T-cell (primary cell): ENCODE measurements around the gene C1orf210. TPM values are rescaled to one million over a fixed set of nuclear protein-coding genes. Genes with fewer than 3 reads are reported as not detected.
A peak's percentile ranks its signal among the peaks of the same experiment; 100 is the strongest.

Experiments used
- ATAC-seq, 4 experiments: fragments of 200-7000 bp in 3 of 4; fragments of 150-1000 bp in 1 of 4; cut with Tn5 transposase; replicated peaks in 1 of 4; 1 replicate in 3 of 4; 2 replicates in 1 of 4; pipeline ENCODE4 v1.10.0; 2021; ENCODE audit warnings: moderate library complexity in 3 of 4, mild to moderate bottlenecking in 2 of 4, moderate number of reproducible peaks in 1 of 4
- CTCF ChIA-PET, 2 donors: fragments of 300-600 bp; sonication (Branson Sonifier 250); formaldehyde crosslinking; loops; one replicate each; lab custom pipeline; 2022; ENCODE audit warnings: antibody characterized with exemption in 2 of 2; lab: Charles Lee
- POLR2A ChIA-PET, 2 donors: fragments of 300-600 bp; sonication (Branson Sonifier 250); formaldehyde crosslinking; loops; one replicate each; lab custom pipeline; 2022; ENCODE audit warnings: antibody characterized with exemption in 2 of 2; lab: Charles Lee
- DNase-seq, 35 experiments: peaks; one replicate each; pipeline versions ENCODE4 v3.0.0 to v3.0.0-alpha.2; 2013 to 2023
- H3K27ac ChIP-seq: one replicate; pipeline ENCODE4 v1.5.1; 2013; ENCODE audit warnings: low read length
- H3K27me3 ChIP-seq, 2 experiments: replicated peaks in 1 of 2; 1 replicate in 1 of 2; 2 replicates in 1 of 2; pipeline versions ENCODE4 v1.6.1 to v1.7.0; 2013; ENCODE audit warnings: low read length in 1 of 2, mixed read lengths in 1 of 2; ENCODE audit not compliant: control insufficient read depth in 2 of 2, insufficient read depth in 2 of 2; ENCODE audit errors: extremely low read depth in 1 of 2
- H3K36me3 ChIP-seq, 2 donors: 1 replicate in 1 of 2; 2 replicates in 1 of 2; pipeline versions ENCODE4 v1.6.1 to v1.7.0; 2013; ENCODE audit warnings: low read length in 1 of 2; ENCODE audit not compliant: control insufficient read depth in 2 of 2, insufficient read depth in 1 of 2; ENCODE audit errors: extremely low read depth in 1 of 2
- H3K4me1 ChIP-seq, 2 experiments: 1 replicate in 1 of 2; 2 replicates in 1 of 2; pipeline versions ENCODE4 v1.6.1 to v1.7.0; 2013; ENCODE audit warnings: low read length in 2 of 2, mixed read lengths in 1 of 2; ENCODE audit not compliant: insufficient read depth in 2 of 2, control insufficient read depth in 1 of 2; ENCODE audit errors: extremely low read depth in 1 of 2
- H3K4me3 ChIP-seq, 2 donors: 1 replicate in 1 of 2; 2 replicates in 1 of 2; pipeline versions ENCODE4 v1.5.1 to v1.7.0; 2013; ENCODE audit warnings: mild to moderate bottlenecking in 2 of 2, low read length in 1 of 2, moderate library complexity in 1 of 2; ENCODE audit not compliant: control insufficient read depth in 1 of 2; ENCODE audit errors: extremely low read depth in 1 of 2
- H3K9me3 ChIP-seq: 2 replicates; pipeline ENCODE4 v1.7.0; 2013
- H3K27ac Mint-ChIP-seq, 2 donors: one replicate each; pipeline ENCODE4 v1.8.0; 2020 to 2021; ENCODE audit warnings: mild to moderate bottlenecking in 2 of 2, mixed read lengths in 2 of 2
- H3K27me3 Mint-ChIP-seq, 2 donors: one replicate each; pipeline ENCODE4 v1.8.0; 2021 to 2022; ENCODE audit warnings: mixed read lengths in 2 of 2
- H3K36me3 Mint-ChIP-seq: one replicate; pipeline ENCODE4 v1.8.0; 2021; ENCODE audit warnings: mixed read lengths
- H3K4me1 Mint-ChIP-seq, 3 donors: one replicate each; pipeline ENCODE4 v1.8.0; 2020 to 2022; ENCODE audit warnings: mixed read lengths in 3 of 3, mild to moderate bottlenecking in 1 of 3
- H3K4me3 Mint-ChIP-seq, 3 donors: one replicate each; pipeline ENCODE4 v1.8.0; 2020 to 2022; ENCODE audit warnings: mild to moderate bottlenecking in 3 of 3, mixed read lengths in 3 of 3, moderate library complexity in 3 of 3
- H3K9me3 Mint-ChIP-seq, 3 donors: one replicate each; pipeline ENCODE4 v1.8.0; 2020 to 2022; ENCODE audit warnings: mixed read lengths in 3 of 3
- WGBS: methylation state at CpG from one replicate; pipeline ENCODE4 v1.1.5; 2013; ENCODE audit warnings: missing lambda C conversion rate; ENCODE audit not compliant: insufficient coverage; 5-methylcytosine and 5-hydroxymethylcytosine counted together
- total RNA-seq, 35 experiments: library from RNA in 6 of 35; stranded (reverse) in 6 of 35; fragments of 120-200 nt in 1 of 35; gene quantifications; one replicate each; pipeline versions ENCODE4 v1.2.1 to v1.2.4 and lab custom pipeline; 2013 to 2026

C1orf210 gene
- total RNA-seq, 5 donors from 2014 or later (not counting 1 experiment from before 2014, with no cell fraction given) = 0.16 to 0.32 TPM; not detected in 3

GRCh38 chr1:43246466-43247213, 38.7 kb downstream of the C1orf210 start:
- peaks cover 0 to 2% (median 0%) of the 10 kb centered on the region in 3 donors for H3K9me3 Mint-ChIP-seq
- H3K27me3 Mint-ChIP-seq = peaks cover 7 to 16% of the 10 kb centered on the region in 2 donors
- DNase-seq = no peak
- Histone ChIP-seq H3K4me3 (no peak overlapping the region), H3K27ac (no peak overlapping the region), H3K27me3 (peaks cover 0 to 8% of the 10 kb centered on the region in 2 experiments), H3K4me1 (no peaks in the 10 kb centered on the region), H3K36me3 (no peaks in the 10 kb centered on the region), H3K9me3 (no peaks in the 10 kb centered on the region)
- no peak overlapping the region for H3K4me3 Mint-ChIP-seq
- ChIA-PET CTCF (no interaction called here), POLR2A (no interaction called here)
- H3K4me1 Mint-ChIP-seq = no peaks in the 10 kb centered on the region
- ATAC-seq = no peak
- no peak overlapping the region for H3K27ac Mint-ChIP-seq
- no peaks in the 10 kb centered on the region for H3K36me3 Mint-ChIP-seq
- no CpG with 5 or more reads among the region's 4 CpGs for WGBS

- no peak overlapping the region for H3K27ac ChIP-seq
- ATAC-seq (no peak), DNase-seq (no peak)
- H3K4me1 ChIP-seq = no peaks in the 10 kb centered on the region
- ChIA-PET CTCF (interaction anchor here in 1 of 2 donors (1.0 to 1.5 kb wide), 2 partner anchors 16 to 25 kb away, joined by 3 to 4 read pairs; no protein-coding TSS in a partner anchor), POLR2A (no interaction called here)
- H3K27ac Mint-ChIP-seq = no peak overlapping the region
- no peak overlapping the region for H3K4me3 Mint-ChIP-seq
- H3K4me1 Mint-ChIP-seq = peaks cover 0 to 4% (median 0%) of the 10 kb centered on the region in 3 donors
- no peaks in the 10 kb centered on the region for H3K36me3 ChIP-seq
- no peaks in the 10 kb centered on the region for H3K36me3 Mint-ChIP-seq
- peaks cover 7% of the 10 kb centered on the region in 2 donors for H3K27me3 Mint-ChIP-seq
- 81% methylated on average over 3 of the region's 6 CpGs for WGBS
- H3K9me3 ChIP-seq = no peaks in the 10 kb centered on the region
- H3K27me3 ChIP-seq = peaks cover 0 to 7% of the 10 kb centered on the region in 2 experiments
- peaks cover 0 to 3% (median 2%) of the 10 kb centered on the region in 3 donors for H3K9me3 Mint-ChIP-seq
- H3K4me3 ChIP-seq = no peak overlapping the region
These were observed 42.1 kb downstream of the C1orf210 start for GRCh38 chr1:43243299-43243698.

DNA sequence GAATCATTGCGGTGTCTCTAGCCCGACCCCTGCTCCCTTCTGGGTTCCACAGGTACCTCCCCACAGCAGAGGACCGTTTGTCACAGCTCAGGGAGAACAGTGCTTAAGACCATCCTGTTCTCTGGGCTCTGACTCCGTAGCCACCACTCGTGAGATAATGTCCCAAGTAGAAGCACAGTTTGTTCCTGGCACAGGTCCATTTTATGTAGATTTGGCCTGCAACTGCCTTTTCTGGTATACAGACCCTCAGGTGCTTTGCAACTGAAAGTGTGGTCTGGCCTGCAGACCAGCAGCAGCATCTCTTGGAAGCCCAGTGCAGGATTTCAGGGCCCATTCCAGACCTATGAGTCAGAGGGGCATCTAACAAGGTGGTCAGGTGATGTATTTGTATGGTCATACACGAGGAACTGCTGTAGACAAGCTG, 44.0 kb downstream of the C1orf210 start:
- no peaks in the 10 kb centered on the region for H3K9me3 ChIP-seq
- ChIA-PET CTCF (no interaction called here), POLR2A (no interaction called here)
- Mint-ChIP-seq H3K27ac (no peak overlapping the region), H3K4me3 (no peak overlapping the region), H3K36me3 (no peaks in the 10 kb centered on the region), H3K9me3 (peaks cover 0 to 3% (median 0%) of the 10 kb centered on the region in 3 donors), H3K4me1 (peaks cover 0 to 4% (median 0%) of the 10 kb centered on the region in 3 donors), H3K27me3 (peaks cover 7 to 9% of the 10 kb centered on the region in 2 donors)
- no peak for DNase-seq
- H3K27me3 ChIP-seq = peaks cover 0 to 9% of the 10 kb centered on the region in 2 experiments
- H3K27ac ChIP-seq = no peak overlapping the region
- H3K4me3 ChIP-seq = no peak overlapping the region
- no peak for ATAC-seq
- WGBS = 64% methylated on average over 6 of the region's 6 CpGs
- no peaks in the 10 kb centered on the region for H3K36me3 ChIP-seq
- H3K4me1 ChIP-seq = no peaks in the 10 kb centered on the region

- WGBS = 17% methylated on average over 1 of the region's 3 CpGs
- Mint-ChIP-seq H3K27me3 (peaks cover 3 to 11% of the 10 kb centered on the region in 2 donors), H3K4me1 (peaks cover 0 to 4% (median 0%) of the 10 kb centered on the region in 3 donors), H3K36me3 (no peaks in the 10 kb centered on the region), H3K4me3 (no peak overlapping the region), H3K27ac (peak overlapping the region in 1 of 2 donors; percentile 7), H3K9me3 (peaks cover 0 to 3% (median 0%) of the 10 kb centered on the region in 3 donors)
- ChIA-PET CTCF (interaction anchor here in 1 of 2 donors (1.4 kb wide), 1 partner anchor 175 kb away, joined by 3 read pairs; no protein-coding TSS in a partner anchor), POLR2A (no interaction called here)
- no peak for ATAC-seq
- peaks cover 0 to 10% of the 10 kb centered on the region in 2 experiments for H3K27me3 ChIP-seq
- no peaks in the 10 kb centered on the region for H3K9me3 ChIP-seq
- no peaks in the 10 kb centered on the region for H3K36me3 ChIP-seq
- H3K27ac ChIP-seq = no peak overlapping the region
- no peak overlapping the region for H3K4me3 ChIP-seq
- no peak for DNase-seq
- no peaks in the 10 kb centered on the region for H3K4me1 ChIP-seq
These were observed 45.9 kb downstream of the C1orf210 start for GRCh38 chr1:43239484-43239883.

DNA sequence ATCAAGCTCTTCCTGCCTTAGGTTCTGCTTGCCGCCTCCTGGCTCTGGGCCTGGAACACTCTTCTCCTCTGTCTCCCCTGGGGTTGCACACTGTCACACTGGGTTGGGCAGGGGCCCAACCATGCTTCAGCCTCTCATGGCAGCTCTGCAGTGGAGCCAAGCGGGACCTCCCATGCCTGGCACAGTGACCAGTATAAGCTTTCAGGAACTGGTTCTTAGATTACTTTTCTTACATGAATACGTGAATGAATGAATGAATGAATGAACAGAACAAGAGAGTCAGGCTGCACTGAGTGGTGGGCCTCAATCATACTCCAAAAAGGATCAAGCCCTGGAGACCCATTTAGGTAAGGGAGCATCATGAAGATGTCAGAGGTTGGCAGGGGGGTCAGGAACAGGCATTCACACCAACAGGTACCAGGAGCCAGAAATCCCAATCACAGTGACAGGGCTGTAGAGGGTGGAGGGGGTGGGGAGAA, 46.4 kb downstream of the C1orf210 start:
- Mint-ChIP-seq H3K9me3 (peaks cover 0 to 3% (median 0%) of the 10 kb centered on the region in 3 donors), H3K27me3 (peaks cover 3 to 11% of the 10 kb centered on the region in 2 donors), H3K4me3 (no peak overlapping the region), H3K36me3 (no peaks in the 10 kb centered on the region), H3K27ac (no peak overlapping the region), H3K4me1 (peaks cover 0 to 4% (median 0%) of the 10 kb centered on the region in 3 donors)
- Histone ChIP-seq H3K4me3 (no peak overlapping the region), H3K27ac (no peak overlapping the region), H3K4me1 (no peaks in the 10 kb centered on the region), H3K27me3 (peaks cover 0 to 13% of the 10 kb centered on the region in 2 experiments), H3K36me3 (no peaks in the 10 kb centered on the region), H3K9me3 (no peaks in the 10 kb centered on the region)
- POLR2A ChIA-PET = no interaction called here
- DNase-seq (no peak), ATAC-seq (no peak)
- CTCF ChIA-PET = interaction anchor here in 1 of 2 donors (1.4 kb wide), 1 partner anchor 175 kb away, joined by 3 read pairs; no protein-coding TSS in a partner anchor
- WGBS = 87% methylated on average over 2 of the region's 3 CpGs

DNA sequence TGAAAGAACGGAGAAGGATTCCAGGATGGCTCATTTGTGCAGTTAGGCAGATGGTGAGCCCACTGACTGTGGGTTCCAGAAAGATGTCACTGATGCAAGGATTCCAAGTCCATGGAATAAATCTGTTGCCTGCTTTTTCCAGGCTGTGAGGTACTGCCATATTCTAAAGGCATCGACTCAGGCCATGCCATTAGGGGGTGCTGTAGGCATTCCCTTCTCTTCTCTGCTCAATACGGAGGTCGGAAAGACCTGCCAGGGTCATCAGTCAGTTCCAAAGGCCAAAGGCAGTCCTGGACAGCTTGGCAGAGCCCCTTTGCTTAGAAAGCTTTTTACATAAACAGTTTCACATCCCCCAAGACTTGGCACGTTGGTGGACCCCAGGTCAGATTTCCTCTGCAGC, 47.3 kb downstream of the C1orf210 start:
- H3K9me3 Mint-ChIP-seq = peaks cover 0 to 3% (median 0%) of the 10 kb centered on the region in 3 donors
- no peak overlapping the region for H3K27ac Mint-ChIP-seq
- DNase-seq (peak in 8 of 35 experiments; percentile 3 to 38 (median 14)), ATAC-seq (no peak)
- Histone ChIP-seq H3K9me3 (no peaks in the 10 kb centered on the region), H3K27ac (no peak overlapping the region), H3K4me3 (no peak overlapping the region), H3K4me1 (no peaks in the 10 kb centered on the region), H3K27me3 (peaks cover 0 to 13% of the 10 kb centered on the region in 2 experiments), H3K36me3 (no peaks in the 10 kb centered on the region)
- CTCF ChIA-PET = interaction anchor here (0.6 to 1.0 kb wide), 2 partner anchors 177 to 197 kb away, joined by 3 to 4 read pairs; no protein-coding TSS in a partner anchor
- peaks cover 0 to 4% (median 0%) of the 10 kb centered on the region in 3 donors for H3K4me1 Mint-ChIP-seq
- 28% methylated on average over 2 of the region's 5 CpGs for WGBS
- H3K36me3 Mint-ChIP-seq = no peaks in the 10 kb centered on the region
- H3K27me3 Mint-ChIP-seq = peaks cover 3 to 8% of the 10 kb centered on the region in 2 donors
- POLR2A ChIA-PET = no interaction called here
- no peak overlapping the region for H3K4me3 Mint-ChIP-seq
